GM19025 (cell line): Measurements from ENCODE around the gene ANKRD55.
"Not testable (repeated sequence)": the region's sequence is repeated elsewhere in the genome, so short reads cannot be mapped to it uniquely, and the experiment has no call there.

Experiments used
- ATAC-seq: cut with Tn5 transposase; IDR thresholded peaks from one replicate; pipeline ENCODE4 v1.9.1; 2021; ENCODE audit warnings: mild to moderate bottlenecking, low read depth, moderate library complexity; ENCODE audit not compliant: unreplicated experiment

Gene ANKRD55

GRCh38 chr5:56233230-56233629, at the start of gene ANKRD55:
Gene ANKRD55 (minus strand): TSS chr5:56233330. CDS start chr5:56232913, 417 bp downstream.
- ATAC-seq: no peak

GRCh38 chr5:56282216-56282615, 49.1 kb upstream of the ANKRD55 start:
- no peak for ATAC-seq

DNA sequence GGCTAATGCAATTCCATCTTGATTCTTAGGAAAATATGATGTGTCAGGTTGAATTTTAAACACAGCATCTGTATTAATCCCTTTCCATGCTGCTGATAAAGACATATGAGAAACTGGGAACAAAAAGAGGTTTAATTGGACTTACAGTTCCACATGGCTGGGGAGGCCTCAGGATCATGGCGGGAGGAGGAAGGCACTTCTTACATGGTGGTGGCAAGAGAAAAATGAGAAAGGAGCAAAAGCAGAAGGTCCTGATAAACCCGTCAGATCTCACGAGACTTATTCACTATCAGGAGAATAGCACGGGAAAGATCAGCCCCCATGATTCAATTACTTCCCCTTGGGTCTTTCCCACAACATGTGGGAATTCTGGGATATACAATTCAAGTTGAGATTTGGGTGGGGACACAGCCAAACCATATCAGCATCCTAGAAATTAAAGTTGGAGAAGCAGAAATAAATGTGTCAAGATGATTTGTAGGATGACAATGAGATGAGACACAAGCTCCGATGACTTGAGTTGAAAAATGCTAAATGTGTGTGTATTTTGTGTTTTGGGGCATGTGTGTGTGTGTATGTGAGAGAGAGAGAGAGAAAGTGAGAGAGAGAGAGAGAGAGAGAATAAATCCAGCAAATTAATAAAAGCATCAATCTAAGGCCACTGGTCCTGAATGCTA, 48.5 kb upstream of the ANKRD55 start:
- ATAC-seq: no peak

- no peak for ATAC-seq
Observed at GRCh38 chr5:56279979-56280378, 46.8 kb upstream of the ANKRD55 start.

- no peak for ATAC-seq
Observed at GRCh38 chr5:56279291-56279690, 46.2 kb upstream of the ANKRD55 start.

DNA sequence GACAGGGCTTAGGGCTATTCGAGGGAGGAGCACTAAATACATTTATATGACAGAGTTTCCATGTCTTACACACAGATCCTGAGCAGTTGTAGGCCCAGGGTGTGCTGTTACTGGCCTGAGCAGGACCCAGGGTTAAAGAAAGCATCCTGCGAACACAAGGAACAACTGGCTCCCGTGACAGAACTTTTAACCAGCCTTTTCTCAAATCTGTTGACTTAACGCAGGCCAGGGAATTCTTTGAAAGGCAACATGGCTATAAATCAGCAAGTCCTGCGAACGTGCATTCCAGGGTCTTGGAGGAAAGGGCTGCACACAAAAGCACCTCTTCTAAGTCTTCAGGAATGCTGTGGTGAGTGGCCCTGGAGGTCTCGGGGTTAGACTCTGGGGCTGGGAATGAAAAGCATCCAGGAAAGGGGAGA, 45.2 kb upstream of the ANKRD55 start:
- ATAC-seq: no peak

DNA sequence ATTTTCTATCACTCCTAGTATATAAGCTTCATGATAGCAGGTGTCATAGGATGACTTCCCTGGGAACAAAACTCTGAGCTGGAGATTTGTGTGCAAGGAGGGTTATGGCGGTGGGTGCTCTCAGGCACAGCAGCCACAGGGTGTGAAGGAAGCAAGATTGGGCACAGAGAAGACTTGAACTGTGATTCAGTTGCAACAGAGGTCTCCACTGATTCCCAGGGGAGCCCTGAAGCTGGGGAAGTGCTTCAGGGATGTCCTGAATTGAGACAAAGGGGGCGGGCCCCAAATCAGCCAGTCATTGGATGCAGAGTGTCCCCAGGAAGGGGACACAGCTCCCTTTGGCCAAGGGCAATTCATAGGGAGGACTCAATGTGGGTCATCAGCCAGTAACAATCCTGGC, 44.4 kb upstream of the ANKRD55 start:
- ATAC-seq: no peak

GRCh38 chr5:56273376-56273955, 40.3 kb upstream of the ANKRD55 start:
- ATAC-seq: no peak

DNA sequence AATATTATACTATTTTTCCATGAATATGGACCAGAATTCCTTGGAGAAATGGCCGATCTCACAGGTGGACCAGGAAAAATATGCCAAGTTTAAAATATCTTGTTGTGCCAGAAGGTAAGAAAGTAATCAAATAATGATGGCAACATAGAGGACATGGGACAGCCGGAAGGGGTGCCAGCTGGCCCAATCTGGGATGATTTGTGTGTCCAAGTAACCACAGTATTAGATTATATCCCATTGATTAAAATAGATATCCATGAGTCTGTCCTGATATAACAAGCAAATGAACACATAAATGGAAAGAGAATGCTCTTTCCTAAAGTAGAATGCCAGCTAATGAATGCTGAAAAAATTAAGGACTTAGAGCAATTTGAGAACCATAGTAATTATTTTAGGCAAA, 39.6 kb upstream of the ANKRD55 start:
- ATAC-seq: no peak

DNA sequence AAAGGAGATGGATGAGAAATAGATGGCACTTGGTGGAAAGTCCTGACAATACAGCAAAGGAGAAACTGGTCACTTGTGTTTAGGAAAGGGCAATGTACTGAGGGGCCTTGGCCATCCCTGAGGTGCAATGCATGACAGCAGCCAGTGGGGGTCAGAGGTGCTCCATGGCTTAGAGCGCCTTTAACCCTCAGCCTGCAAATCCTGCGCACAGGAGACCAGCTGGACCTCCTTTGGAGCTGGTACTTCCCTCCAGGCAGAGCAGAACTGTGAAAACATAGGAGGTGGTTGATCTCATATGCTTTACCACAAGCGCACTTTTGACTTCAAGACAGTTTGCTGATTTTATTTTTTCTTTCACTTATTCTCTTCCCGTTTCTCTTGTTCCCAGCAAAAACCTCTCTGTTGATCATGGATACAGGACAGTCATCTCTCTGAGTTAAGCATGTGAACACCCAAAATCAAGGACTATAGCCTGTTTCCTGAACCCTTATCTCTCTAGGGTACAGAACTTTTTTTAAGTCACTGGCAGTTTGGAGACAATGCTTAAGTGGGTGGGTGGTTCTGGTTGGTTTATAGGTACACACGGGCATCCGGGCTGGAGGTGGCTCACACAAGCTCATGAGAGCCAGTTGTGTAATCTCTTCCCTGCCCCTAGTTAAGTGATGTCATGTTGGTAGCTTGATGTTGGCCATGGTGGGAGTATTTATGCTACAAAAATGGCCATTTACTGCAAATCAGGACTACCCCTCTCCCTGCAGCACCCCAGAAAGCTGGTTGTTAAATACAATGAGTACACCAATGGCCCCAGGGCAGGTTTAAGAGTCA, 37.6 kb upstream of the ANKRD55 start:
- ATAC-seq: peak; percentile 84

GRCh38 chr5:56270058-56270457, 36.9 kb upstream of the ANKRD55 start:
- ATAC-seq: peak; percentile 16

- ATAC-seq: no peak
Observed at GRCh38 chr5:56269216-56269927, 36.2 kb upstream of the ANKRD55 start.

DNA sequence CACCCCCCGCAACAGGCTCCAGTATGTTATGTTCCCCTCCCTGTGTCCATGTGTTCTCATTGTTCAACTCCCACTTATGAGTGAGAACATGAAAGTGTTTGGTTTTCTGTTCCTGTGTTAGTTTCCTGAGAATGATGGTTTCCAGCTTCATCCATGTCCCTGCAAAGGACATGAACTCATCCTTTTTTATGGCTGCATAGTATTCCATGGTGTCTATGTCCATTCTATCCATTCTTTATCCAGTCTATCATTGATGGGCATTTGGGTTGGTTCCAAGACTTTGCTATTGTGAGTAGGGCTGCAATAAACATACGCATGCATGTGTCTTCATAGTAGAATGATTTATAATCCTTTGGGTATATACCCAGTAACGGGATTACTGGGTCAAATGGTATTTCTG, 35.6 kb upstream of the ANKRD55 start:
- ATAC-seq: not testable (repeated sequence)

- no peak for ATAC-seq
Observed at GRCh38 chr5:56267856-56268255, 34.7 kb upstream of the ANKRD55 start.

DNA sequence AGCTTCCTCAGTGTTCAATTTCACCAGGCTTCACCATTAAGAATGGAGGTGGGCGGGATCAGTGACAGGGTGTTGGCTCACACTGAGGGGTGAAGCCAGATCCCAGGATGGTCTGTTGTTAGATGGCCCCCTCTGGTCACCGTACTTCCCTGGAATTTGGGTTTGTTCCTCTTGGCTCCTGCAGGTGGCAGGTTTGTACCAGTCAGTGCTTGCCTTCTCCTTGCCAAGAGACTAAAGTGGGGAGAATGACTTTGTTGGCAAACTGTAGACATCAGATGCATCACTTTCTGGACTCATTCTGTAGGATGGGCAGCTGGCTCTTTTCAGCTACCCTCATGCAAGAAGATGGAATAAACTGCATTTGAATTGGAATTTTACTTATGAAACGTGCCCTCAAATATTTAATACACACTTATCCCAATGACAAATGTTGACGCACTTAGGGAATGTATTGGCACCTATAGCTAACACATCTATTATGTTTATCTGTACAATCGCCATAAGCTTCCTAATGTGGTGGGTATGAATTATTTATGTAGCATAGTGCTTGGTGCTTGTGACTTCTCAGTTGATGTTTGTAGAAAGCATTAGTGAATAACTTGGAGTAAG, 31.4 kb upstream of the ANKRD55 start:
- ATAC-seq: no peak

DNA sequence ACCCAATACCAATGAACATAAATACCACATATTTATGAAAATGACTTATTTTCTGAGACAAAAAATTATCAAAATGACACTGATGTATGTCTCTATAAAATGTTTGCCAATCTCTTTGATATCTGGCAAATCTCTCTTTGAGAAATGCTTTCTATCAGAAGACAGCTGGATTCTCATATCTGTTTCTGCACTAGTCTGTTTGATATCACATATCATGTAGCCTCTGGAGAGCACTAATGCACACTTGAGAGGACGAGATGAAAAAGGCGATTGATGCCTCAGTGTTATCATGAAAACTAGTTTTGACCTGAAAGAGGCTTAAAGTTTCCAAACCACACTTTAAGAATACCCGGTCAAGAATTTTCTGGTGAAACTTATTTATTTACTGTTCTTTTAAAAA, 29.1 kb upstream of the ANKRD55 start:
- no peak for ATAC-seq

DNA sequence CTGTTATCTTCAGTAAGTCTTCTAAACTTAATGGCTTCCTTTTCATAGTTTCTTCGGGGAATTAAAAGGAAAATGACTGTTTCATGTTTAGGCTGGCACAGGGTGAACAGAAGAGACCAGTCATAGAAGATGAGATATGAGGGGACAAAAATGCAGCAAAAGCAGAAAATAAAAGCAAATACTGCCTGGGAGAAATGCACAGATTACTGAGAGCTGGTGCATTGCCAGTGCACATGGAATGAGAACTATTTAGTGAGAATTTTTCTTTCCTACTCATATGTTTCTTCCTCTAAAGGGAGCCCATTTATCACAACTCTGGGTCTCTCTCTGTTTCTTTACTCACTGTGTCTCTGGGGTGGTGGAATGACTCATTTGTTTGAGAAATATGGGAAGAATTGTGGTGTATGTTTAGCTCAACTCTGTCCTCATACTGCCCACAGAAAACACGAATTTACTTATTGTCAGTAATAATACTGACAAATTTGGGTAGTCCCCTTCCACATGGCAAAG, 25.9 kb upstream of the ANKRD55 start:
- ATAC-seq: peak; percentile 53

DNA sequence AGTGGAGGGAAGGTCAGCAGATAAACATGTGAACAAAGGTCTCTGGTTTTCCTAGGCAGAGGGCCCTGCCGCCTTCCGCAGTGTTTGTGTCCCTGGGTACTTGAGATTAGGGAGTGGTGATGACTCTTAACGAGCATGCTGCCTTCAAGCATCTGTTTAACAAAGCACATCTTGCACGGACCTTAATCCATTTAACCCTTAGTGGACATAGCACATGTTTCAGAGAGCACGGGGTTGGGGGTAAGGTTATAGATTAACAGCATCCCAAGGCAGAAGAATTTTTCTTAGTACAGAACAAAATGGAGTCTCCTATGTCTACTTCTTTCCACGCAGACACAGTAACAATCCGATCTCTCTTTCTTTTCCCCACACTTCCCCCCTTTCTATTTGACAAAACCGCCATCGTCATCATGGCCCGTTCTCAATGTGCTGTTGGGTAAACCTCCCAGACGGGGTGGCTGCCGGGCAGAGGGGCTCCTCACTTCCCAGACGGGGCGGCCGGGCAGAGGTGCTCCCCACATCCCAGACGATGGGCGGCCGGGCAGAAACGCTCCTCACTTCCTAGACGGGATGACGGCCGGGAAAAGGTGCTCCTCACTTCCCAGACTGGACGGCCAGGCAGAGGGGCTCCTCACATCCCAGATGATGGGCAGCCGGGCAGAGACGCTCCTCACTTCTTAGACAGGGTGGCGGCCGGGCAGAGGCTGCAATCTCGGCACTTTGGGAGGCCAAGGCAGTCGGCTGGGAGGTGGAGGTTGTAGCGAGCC, 24.8 kb upstream of the ANKRD55 start:
- ATAC-seq: not testable (repeated sequence)

DNA sequence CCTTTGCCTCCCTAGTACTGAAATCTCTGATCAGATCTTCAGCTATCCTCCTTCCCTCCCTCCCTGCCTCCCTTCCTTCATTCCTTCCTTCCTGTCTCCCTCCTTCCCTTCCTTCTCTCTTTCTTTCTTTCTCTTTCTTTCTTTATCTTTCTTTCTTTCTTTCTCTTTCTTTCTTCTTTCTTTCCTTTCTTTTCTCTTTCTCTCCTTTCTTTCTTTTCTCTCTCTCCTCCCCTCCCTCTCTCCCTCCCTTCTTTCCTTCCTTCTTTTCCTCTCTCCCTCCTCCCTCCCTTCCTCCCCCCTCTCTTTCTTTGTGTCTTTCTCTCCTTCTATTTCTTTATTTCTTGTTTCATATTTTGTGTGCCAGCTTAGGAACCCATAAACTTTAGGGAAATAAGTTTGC, 23.9 kb upstream of the ANKRD55 start:
- no peak for ATAC-seq

DNA sequence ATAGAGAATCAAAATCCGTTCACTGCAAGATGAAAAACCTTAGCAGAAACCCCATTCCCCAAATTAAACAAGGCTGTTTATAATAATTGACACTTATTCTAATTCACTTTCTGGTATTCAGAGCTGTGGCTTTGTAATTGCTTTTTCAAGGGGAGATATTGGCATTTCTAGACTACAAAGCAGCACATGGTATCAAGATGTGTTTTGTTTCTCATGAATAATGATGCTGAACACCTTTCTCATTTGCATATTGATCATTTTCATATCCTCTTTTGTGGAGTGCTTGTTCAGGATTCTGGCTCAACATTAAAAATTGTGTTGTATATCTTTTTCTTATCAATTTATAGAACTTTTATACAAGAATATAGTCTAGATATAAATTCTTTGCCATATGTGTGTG, 22.4 kb upstream of the ANKRD55 start:
- no peak for ATAC-seq
